Measurements from ENCODE around the gene TMUB2.

Gene TMUB2

DNA sequence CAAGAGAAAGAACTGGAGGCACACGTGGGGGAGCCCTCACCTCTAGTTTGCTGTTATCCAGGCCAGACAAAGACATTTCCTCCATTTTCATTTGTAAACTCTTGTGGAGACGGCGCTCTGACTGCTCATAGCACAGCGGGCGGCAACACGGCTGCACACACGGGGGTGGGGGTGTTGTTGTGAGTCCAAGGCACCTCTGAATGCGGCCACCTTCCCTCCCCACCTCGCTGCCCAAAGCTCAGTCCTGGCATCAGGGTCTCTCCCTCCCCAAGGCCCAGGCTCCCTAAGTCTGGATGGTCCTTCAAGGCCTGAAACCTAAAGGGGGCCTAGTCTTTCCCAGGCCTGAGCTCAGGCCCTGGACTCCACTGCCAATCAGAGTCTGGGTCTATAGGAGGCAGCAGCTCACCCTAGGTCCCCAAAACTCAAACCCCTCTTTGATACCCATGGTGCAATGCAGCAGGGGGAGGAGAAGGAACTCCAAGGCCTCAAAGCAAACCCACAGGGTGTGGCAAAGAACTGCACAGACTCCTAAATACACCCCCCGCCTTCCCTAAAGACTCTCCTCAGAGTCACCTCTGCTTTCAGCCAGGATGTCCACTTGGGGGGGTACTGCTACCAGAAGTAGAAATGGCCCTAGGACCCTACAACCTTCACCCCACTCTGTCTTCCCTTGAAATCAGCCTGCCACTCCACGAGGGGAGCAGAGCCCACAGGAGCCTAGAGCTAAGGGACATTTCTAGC lies 11.4 kb downstream of the TMUB2 start:
- peak overlapping the region; percentile 99 for H3K27ac ChIP-seq
- CTCF ChIA-PET = interaction anchor here (0.6 kb wide), 2 partner anchors 18 to 57 kb away, joined by 3 read pairs; no protein-coding TSS in a partner anchor
- peak; percentile 45 for DNase-seq (ENCODE audit: low spot score)
- TF ChIP-seq CTCF (conservative IDR thresholded peaks at IDR 0.05; ENCODE audit: low read depth) = peak; percentile 16; the same call in 1 of the 2 replicates
- POLR2A ChIA-PET (ENCODE audit: low non-redundant PET) = interaction anchor here (0.5 to 1.4 kb wide), 2 partner anchors 12 to 20 kb away, joined by 3 read pairs; partner anchors contain the start of gene TMUB2

- TF ChIP-seq CTCF (conservative IDR thresholded peaks at IDR 0.05; ENCODE audit: low read depth) = no peak
- ChIA-PET POLR2A (ENCODE audit: low non-redundant PET) (interaction anchor here (0.5 to 1.4 kb wide), 2 partner anchors 12 to 19 kb away, joined by 3 read pairs; partner anchors contain the start of gene TMUB2), CTCF (no interaction called here)
- DNase-seq (ENCODE audit: low spot score) = peak; percentile 88
- H3K27ac ChIP-seq = peak overlapping the region; percentile 99
These were observed 12.2 kb downstream of the TMUB2 start for GRCh38 chr17:44198721-44199552.

DNA sequence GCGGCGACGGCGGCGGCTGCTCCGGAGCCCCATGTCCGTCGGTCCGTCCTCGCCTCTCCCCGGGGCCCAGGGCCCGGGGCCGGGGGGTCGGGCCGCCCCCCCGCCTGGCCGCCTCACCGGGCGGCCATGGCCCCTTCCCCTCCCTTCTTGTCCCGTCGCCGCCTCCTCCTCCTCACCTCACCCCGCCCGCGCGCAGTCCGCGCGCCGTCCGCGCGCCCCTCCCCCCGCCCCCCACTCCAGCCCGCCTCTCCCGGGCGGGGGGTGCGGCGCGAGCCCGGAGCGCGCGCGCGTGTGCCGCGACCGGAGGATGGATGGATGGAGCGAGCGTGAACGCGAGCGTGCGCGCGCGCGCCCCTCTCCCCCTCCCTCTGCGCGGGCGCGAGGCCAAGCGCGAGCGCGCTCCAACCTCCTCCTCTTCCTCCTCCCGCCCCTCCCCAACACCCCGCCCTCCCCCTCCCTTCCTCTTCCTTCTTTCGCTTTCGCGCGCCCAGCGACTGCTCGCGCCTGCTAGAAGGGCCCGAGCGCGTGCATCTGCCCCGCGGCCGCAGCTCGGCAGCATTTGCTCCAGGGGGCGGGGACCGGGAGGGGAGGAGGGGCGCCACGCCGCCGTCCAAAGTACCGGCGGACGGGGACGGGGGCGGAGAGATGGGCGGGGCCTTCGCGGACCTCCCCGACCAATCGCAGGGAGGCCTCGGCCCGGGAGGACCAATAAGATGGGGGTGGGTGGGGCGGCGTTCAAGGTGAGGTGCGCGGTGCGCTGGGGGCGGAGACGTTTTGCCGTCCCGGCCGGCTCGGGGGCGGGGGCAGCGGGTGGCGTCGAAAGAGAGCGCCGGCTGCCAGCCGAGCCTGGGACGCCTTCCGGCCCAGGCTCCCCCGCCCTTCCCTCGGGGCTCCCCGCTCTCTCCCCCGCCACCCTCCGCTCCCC lies 13.0 kb downstream of the TMUB2 start, which contains the start of gene ATXN7L3:
TSS of gene ATXN7L3 (minus strand) at position 332 of the 925 bp plus-strand sequence. CDS start 1,814 bp downstream, outside the sequence.
- ChIA-PET POLR2A (ENCODE audit: low non-redundant PET) (interaction anchor here (0.6 to 1.4 kb wide), 3 partner anchors 10 to 153 kb away, joined by 3 to 5 read pairs (median 3); partner anchors contain the start of gene TMUB2), CTCF (interaction anchor here (2.1 kb wide), 1 partner anchor 10 kb away, joined by 6 read pairs; no protein-coding TSS in a partner anchor)
- TF ChIP-seq CTCF (conservative IDR thresholded peaks at IDR 0.05; ENCODE audit: low read depth) = no peak
- peak within 1 kb of the TSS; percentile 99 for H3K27ac ChIP-seq
- peak; percentile 99 for DNase-seq (ENCODE audit: low spot score)

GRCh38 chr17:44200478-44201155 lies 13.8 kb downstream of the TMUB2 start:
- no peak for TF ChIP-seq CTCF (conservative IDR thresholded peaks at IDR 0.05; ENCODE audit: low read depth)
- CTCF ChIA-PET = interaction anchor here (0.7 to 2.1 kb wide), 2 partner anchors 9 to 191 kb away, joined by 5 to 6 read pairs; no protein-coding TSS in a partner anchor
- peak overlapping the region; percentile 99 for H3K27ac ChIP-seq
- no peak for DNase-seq (ENCODE audit: low spot score)
- POLR2A ChIA-PET (ENCODE audit: low non-redundant PET) = interaction anchor here (0.6 kb wide), 1 partner anchor 154 kb away, joined by 5 read pairs; no protein-coding TSS in a partner anchor

- POLR2A ChIA-PET (ENCODE audit: low non-redundant PET) = no interaction called here
- TF ChIP-seq CTCF (conservative IDR thresholded peaks at IDR 0.05; ENCODE audit: low read depth) = no peak
- no peak for DNase-seq (ENCODE audit: low spot score)
- CTCF ChIA-PET = no interaction called here
- peak overlapping the region; percentile 40 for H3K27ac ChIP-seq
These were observed 16.0 kb downstream of the TMUB2 start for GRCh38 chr17:44202756-44203155.
